GM12875 (cell line): ENCODE data around the gene DNAJB8.

Source experiments
- H3K4me3 ChIP-seq: one replicate; pipeline ENCODE4 v1.5.1; 2011; ENCODE audit warnings: low read depth, low read length, control low read depth
- CTCF ChIP-seq: IDR thresholded peaks from 2 replicates; pipeline ENCODE4 v1.5.1; 2011; ENCODE audit warnings: low read depth, mild to moderate bottlenecking, control low read depth, inconsistent platforms, low read length, moderate library complexity, borderline replicate concordance; ENCODE audit not compliant: insufficient read depth

DNAJB8 gene

GRCh38 chr3:128421966-128422365 is 44.7 kb downstream of the DNAJB8 start:
- no peak for TF ChIP-seq CTCF
- H3K4me3 ChIP-seq = no peak overlapping the region

DNA sequence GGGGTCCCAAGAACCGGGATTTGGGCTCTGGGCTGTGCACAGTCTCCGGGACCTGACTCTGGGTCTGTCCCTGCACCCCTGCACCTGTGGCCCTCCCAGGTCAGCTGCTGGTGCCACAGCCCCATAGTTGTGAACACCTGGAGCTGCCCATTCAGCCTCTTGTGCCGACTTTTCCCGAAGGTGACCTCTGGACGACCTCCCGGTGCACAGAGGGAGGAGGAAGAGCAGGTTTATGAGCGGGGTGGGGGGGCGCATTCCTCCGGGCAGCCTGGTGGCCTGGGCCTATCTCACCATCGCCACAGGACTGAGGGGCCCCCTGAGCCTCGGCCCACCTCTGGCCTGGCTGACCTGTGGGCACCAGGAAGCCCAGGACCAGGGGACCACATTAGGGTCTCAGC is 45.3 kb downstream of the DNAJB8 start:
- H3K4me3 ChIP-seq = no peak overlapping the region
- TF ChIP-seq CTCF = no peak

DNA sequence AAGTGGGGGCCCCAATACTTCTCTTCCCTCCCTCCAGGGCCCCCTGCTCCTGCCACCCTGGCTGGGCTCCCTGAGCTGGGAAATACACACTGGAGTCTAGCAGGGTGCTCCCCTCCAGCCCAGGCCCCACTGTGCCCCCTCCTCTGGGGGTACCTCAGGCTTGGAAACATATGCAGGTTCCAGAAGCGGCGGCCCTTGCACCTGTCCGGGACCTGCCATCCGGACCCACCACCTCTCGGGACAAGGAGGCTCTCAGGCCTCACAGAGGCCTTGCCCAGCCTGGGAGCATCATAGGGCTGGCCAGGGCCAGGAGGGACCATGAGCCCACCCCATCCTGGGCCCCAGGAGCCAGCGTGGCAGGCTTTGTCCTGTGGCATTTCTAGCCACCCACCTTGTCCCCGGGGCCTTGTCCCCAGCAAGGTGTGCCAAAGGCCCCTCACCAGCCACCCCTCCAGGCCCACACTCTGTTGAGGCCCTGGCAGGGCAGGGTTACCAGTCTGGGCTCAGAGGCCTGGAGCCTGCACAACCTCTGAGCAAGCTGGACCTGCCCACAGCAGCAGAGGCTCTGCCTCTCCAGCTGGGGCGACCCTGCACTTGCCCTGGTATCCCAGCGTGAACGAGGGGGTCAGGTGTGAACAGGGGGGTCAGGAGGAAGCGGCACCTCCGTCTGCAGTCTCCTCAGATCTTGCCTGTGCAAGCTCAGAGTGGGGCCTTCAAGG is 45.8 kb downstream of the DNAJB8 start:
- TF ChIP-seq CTCF = no peak
- H3K4me3 ChIP-seq = no peak overlapping the region

DNA sequence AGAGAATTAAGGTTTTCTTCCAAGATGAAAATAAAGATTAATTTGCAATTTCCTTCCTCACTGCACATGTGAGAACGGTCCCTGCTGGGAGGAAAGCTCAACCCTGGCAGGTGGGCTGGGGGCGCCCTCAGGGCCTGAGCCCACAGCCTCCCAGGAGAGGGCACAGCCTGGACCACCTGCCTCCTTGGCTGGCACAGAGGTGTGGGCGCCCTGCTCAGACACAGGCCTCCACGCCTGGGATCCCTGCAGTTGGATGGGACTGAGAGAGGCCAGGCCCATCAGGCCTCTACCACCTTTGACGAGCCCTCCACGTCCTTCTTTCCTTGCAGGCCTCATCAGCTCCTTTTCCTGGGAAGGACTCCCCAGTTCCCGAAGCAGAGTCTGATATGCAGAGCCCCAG is 46.4 kb downstream of the DNAJB8 start:
- no peak overlapping the region for H3K4me3 ChIP-seq
- no peak for TF ChIP-seq CTCF

- no peak for TF ChIP-seq CTCF
- H3K4me3 ChIP-seq = no peak overlapping the region
These were observed 47.4 kb downstream of the DNAJB8 start for GRCh38 chr3:128419311-128419710.

DNA sequence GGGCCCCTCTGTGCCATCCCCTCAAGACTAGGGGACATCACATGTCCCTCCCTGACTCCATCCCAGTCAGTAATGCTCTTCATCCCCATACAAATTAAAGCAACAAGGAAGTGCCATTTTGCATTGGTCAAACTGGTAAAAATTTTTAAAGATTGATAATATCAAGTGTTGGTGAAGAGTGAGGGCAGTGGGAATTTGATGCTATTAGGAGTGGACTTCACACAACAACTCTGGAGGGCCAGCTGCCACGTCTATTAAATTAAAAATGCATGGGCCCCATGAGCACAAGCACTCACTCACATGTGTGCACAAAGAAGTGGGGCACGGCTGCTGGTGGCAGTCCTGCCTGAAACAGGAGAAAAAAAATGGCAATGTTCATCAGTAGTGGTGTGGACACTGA is 47.8 kb downstream of the DNAJB8 start:
- H3K4me3 ChIP-seq = no peak overlapping the region
- no peak for TF ChIP-seq CTCF

- no peak overlapping the region for H3K4me3 ChIP-seq
- TF ChIP-seq CTCF = no peak
These were observed 50.0 kb downstream of the DNAJB8 start for GRCh38 chr3:128416578-128417211.
